GM18508 (cell line): ENCODE results near the gene KIF1A.
"Not testable (repeated sequence)": the region's sequence is repeated elsewhere in the genome, so short reads cannot be mapped to it uniquely, and the experiment has no call there.

Experiments
- ATAC-seq: cut with Tn5 transposase; IDR thresholded peaks from one replicate; pipeline ENCODE4 v1.9.1; 2021; ENCODE audit warnings: moderate number of reproducible peaks; ENCODE audit not compliant: insufficient read depth, unreplicated experiment

KIF1A gene

GRCh38 chr2:240847817-240848216 is 27.8 kb upstream of the KIF1A start:
- ATAC-seq, result no peak

GRCh38 chr2:240846873-240847595 is 27.0 kb upstream of the KIF1A start:
- ATAC-seq, result no peak

DNA sequence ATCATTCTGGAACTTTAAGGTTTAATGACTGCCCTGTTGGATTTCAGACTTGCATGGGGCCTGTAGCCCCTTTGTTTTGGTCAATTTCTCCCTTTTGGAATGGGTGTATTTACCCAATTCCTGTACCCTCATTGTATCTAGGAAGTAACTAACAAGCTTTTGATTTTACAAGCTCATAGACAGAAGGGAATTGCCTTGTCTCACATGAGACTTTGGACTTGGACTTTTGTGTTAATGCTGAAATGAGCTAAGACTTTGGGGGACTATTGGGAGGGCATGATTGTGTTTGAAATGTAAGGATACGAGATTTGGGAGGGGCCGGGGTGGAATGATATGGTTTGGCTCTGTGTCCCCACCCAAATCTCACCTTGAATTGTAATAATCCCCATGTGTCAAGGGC is 26.3 kb upstream of the KIF1A start:
- not testable (repeated sequence) for ATAC-seq

DNA sequence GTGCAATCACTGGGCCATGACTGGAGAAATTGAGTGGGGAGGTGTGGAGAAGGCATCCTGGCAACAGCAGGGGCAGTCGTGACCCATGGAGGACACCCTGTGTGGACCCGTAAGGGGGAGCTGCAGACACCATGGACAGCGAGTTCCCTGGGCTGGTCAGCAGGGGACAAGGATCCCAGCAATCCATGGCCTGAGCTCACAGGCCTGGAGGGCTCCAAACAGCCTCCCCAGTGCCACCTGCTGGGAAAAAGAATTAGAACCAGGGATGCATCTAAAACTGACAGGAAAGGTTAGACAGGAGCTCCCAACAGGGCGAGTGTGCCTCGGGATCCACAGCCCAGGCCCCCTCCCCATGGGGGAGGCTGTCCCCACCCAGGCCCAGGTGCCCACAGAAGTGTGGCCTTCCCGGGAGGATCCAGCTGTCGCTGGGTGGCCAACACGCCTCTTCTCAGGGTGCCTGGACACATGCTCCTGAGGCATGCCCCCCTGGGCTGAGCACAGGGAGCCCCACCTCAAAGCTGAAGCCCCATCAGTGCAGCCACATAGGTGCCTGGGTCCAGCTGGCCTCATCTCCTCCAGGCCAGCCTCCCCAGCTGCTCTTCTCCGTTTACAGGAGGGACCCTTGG is 20.5 kb upstream of the KIF1A start:
- no peak for ATAC-seq

DNA sequence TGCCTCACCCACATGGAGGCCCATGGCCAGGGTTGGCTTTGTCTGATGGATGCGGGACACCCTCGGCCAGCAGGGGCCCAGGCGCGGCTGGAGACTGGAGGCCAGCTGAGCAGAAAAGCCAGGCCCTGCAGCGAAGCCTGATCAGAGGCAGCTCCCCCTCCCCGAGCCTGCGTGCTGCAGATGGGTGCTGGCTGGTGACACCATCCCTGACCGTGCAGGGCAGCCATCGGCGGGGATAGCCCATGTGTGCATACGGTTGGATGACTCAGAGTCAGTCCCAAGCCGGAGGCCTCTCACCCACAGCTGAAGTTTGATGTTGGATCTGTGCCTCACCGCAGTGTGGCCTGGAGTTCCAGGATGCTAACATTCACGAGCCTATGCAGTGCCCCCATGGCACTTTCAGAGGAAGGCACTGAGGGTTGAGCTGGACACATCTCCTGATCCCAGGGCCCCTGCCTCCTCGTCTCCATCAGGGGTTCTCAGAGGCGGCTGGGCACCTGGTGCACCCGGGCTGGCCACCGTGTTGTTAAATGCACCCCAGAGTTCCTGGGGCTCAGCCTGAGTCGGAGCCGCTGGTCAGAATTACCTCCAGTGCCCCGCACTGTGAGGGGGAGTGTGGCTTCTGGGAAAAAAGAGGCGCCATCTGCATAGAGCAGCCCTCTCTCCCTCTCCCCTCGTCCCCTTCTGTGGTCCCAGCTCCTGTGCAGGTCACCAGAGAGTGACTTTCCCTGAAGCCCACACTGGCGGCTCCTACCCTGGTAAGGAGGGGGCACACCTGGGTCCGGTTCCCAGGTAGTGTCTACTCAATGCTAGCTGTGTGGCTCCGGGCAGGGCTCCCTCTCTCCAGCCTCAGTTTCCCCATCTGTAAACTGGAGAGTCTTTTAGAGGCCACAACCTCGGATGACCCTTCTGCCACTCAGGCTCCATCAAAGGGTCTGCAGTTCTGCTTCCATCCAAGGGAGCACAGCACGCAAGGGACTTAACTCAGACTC is 19.4 kb upstream of the KIF1A start:
- ATAC-seq, result no peak

DNA sequence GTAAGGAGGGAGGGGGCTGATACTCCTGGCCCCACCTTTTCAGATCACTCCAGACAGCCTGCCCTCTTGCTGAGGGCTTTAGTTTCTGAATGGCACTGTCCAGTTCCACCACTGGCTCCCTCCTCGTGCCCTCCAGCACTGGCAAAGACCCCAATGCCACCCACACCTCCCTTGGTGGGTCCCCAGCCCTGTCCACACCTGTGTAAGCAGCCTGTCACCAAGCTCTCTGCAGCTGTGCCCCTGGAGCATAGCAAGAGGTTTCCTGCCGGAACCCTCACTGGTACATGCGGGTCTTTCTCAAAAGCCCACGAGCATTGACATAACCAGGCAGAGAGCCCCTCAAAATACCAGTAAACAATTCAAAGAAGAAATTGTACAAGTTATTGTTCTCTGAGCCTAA is 17.6 kb upstream of the KIF1A start:
- no peak for ATAC-seq

GRCh38 chr2:240836781-240837467 is 16.9 kb upstream of the KIF1A start:
- ATAC-seq, result no peak

GRCh38 chr2:240835528-240835927 is 15.5 kb upstream of the KIF1A start:
- ATAC-seq, result no peak

GRCh38 chr2:240834377-240834975 is 14.5 kb upstream of the KIF1A start:
- no peak for ATAC-seq

DNA sequence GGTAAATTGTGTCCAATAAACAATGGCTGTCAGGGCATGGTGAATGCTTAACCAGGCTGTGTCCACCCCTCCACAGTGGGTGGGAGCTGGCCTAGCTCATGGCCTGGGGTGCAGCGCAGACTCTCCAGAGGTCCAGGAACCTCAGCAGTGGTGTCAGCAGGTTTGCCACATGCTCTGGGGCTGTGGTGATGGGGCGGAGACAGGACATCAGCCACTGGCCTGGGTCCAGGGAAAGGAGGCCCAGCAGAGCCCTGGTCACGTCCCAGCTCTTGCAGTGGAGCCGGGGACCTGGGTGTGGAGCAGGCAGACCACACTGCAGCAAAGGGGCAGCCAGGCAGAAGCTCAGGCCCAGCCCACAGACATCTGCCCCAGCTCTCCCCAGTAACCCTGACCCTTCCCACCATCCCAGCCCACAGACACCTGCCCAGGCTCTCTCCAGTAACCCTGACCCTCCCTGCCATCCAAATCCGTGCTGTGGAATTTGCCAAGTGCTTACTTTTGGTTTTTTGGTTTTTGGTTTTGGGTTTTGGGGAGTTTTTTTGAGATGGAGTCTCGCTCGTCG is 13.8 kb upstream of the KIF1A start:
- ATAC-seq, result no peak

- ATAC-seq, result no peak
These were observed 13.0 kb upstream of the KIF1A start for GRCh38 chr2:240832921-240833494.

DNA sequence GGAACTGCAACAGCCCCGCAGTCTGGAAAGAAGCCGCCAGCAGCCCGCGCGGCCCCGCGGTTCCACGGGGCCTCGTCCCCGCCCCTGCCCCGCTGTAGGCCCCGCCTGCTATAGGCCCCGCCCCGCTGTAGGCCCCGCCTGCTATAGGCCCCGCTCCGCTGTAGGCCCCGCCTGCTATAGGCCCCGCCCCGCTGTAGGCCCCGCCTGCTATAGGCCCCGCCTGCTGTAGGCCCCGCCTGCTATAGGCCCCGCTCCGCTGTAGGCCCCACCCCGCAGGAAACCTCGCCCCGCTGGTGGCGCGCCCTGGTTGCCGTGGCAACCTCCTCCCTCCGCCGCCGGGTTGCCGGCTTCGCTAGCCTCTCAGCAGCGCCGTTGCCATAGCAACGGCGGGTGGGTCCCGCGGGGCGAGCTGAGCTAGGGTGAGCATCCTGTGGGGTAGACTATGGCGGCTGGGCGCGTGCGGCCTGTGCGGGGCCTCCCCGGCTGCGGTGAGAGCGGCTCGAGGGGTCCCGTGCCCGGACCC is 12.2 kb upstream of the KIF1A start:
- ATAC-seq, result no peak

- ATAC-seq, result no peak
These were observed 11.7 kb upstream of the KIF1A start for GRCh38 chr2:240831594-240832204.

GRCh38 chr2:240825476-240825875 is 5.5 kb upstream of the KIF1A start:
- ATAC-seq, result no peak

- ATAC-seq, result no peak
These were observed 3.7 kb upstream of the KIF1A start for GRCh38 chr2:240823449-240824336.

GRCh38 chr2:240822280-240822847 is 2.3 kb upstream of the KIF1A start:
- ATAC-seq, result no peak

DNA sequence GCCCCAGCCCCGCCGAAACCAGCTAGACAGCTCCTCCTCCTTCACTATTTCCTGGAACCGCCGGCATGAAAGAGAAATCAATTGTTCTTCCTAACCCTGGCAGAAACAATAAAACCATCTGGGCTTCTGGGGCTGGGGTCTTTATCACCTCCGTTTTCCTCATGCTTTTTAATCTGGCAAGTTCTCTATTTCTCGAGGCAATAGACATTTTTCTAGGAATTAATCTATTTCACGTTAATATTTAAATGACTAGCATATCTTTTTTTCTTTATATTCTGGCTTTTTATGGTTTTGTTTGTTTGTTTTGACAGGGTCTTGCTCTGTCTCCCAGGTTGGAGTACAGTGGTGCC is 1.4 kb upstream of the KIF1A start:
- no peak for ATAC-seq
